ENCODE measurements around the gene SLK.

Gene SLK

DNA sequence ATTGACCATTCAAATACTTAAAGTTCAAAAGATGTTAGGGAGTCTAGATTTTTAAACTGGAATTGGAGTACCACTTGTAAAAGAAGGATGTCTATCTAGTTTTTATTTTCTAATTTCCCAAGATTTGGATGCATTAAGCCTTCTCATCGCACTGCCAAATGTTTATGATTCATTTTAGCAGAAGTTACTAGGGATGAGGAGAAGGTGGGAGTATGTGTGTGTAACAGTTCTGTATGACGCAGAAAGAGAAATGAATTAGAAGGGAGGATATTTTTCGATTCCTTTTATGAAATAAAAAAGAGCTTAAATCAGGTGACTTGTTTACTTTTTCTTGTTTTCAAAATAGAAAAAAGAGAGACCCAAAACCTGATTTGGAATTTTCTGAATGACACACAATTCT is 6.8 kb upstream of the SLK start:
- no peaks in the 10 kb centered on the region for H3K4me1 ChIP-seq (ENCODE audit: insufficient read depth, low read length)
- H3K9ac ChIP-seq (ENCODE audit: low read depth, low read length): no peak overlapping the region
- H3K9me3 ChIP-seq (ENCODE audit: control insufficient read depth, insufficient read depth, low read length): no peaks in the 10 kb centered on the region
- no peaks in the 10 kb centered on the region for H3K36me3 ChIP-seq (ENCODE audit: insufficient read depth, low read length)

GRCh38 chr10:103967448-103968071 is 620 bp downstream of the SLK start:
- Histone ChIP-seq H3K36me3 (ENCODE audit: insufficient read depth, low read length) (no peaks in the 10 kb centered on the region), H3K9ac (ENCODE audit: low read depth, low read length) (peak overlapping the region; percentile 96), H3K4me1 (ENCODE audit: insufficient read depth, low read length) (no peaks in the 10 kb centered on the region), H3K9me3 (ENCODE audit: control insufficient read depth, insufficient read depth, low read length) (no peaks in the 10 kb centered on the region)

GRCh38 chr10:103968441-103969391 is 1.8 kb downstream of the SLK start:
- Histone ChIP-seq H3K9me3 (ENCODE audit: control insufficient read depth, insufficient read depth, low read length) (no peaks in the 10 kb centered on the region), H3K36me3 (ENCODE audit: insufficient read depth, low read length) (no peaks in the 10 kb centered on the region), H3K9ac (ENCODE audit: low read depth, low read length) (peak overlapping the region; percentile 96; the same call in 1 of the 2 replicates), H3K4me1 (ENCODE audit: insufficient read depth, low read length) (no peaks in the 10 kb centered on the region)

- Histone ChIP-seq H3K36me3 (ENCODE audit: insufficient read depth, low read length) (no peaks in the 10 kb centered on the region), H3K9ac (ENCODE audit: low read depth, low read length) (peak overlapping the region; percentile 19; the same call in 1 of the 2 replicates), H3K4me1 (ENCODE audit: insufficient read depth, low read length) (no peaks in the 10 kb centered on the region), H3K9me3 (ENCODE audit: control insufficient read depth, insufficient read depth, low read length) (no peaks in the 10 kb centered on the region)
Observed at GRCh38 chr10:103969436-103969835, 2.5 kb downstream of the SLK start.

DNA sequence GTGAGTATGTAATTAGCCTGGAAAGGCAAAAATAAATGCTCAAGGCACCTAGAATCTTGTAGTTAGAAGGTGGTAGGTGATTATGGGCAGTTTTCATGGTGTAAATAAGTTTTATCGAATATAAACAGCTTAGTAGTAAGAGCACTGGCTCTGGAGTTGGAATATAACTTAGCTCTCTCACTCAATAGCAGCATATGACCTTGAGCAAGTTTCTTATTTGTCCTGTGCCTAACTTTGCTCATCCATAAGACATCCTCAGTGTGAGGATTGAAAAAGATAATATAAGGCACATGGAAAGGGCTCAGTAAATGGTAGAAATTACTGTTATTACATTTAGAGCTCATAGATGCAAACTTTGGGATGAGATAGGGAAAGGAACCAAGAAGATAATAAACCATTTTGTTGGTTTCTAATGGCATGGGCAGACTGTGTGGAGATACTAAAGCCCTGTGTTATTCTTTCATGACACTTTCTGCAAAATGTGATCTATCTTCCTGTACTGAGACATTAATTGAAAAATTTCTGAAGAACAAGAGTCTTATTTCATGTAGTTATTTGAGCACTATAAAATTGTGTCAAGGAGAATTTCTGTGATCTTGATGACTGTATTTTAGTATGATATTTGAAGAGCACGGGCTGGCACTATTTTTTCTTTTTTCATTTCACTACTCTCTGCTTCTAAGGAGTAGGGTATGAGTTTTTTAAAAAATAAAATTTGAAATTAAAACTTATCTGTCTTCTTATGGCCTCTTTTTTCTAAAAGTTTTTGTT is 3.1 kb downstream of the SLK start:
- Histone ChIP-seq H3K36me3 (ENCODE audit: insufficient read depth, low read length) (no peaks in the 10 kb centered on the region), H3K4me1 (ENCODE audit: insufficient read depth, low read length) (no peaks in the 10 kb centered on the region), H3K9me3 (ENCODE audit: control insufficient read depth, insufficient read depth, low read length) (no peaks in the 10 kb centered on the region), H3K9ac (ENCODE audit: low read depth, low read length) (no peak overlapping the region; the same call in 1 of the 2 replicates)

GRCh38 chr10:103975169-103975568 is 8.2 kb downstream of the SLK start:
- Histone ChIP-seq H3K4me1 (ENCODE audit: insufficient read depth, low read length) (no peaks in the 10 kb centered on the region), H3K36me3 (ENCODE audit: insufficient read depth, low read length) (no peaks in the 10 kb centered on the region), H3K9me3 (ENCODE audit: control insufficient read depth, insufficient read depth, low read length) (no peaks in the 10 kb centered on the region), H3K9ac (ENCODE audit: low read depth, low read length) (no peak overlapping the region)

- Histone ChIP-seq H3K9ac (ENCODE audit: low read depth, low read length) (no peak overlapping the region), H3K36me3 (ENCODE audit: insufficient read depth, low read length) (no peaks in the 10 kb centered on the region), H3K9me3 (ENCODE audit: control insufficient read depth, insufficient read depth, low read length) (no peaks in the 10 kb centered on the region), H3K4me1 (ENCODE audit: insufficient read depth, low read length) (no peaks in the 10 kb centered on the region)
Observed at GRCh38 chr10:103977204-103977603, 10.3 kb downstream of the SLK start.

GRCh38 chr10:103979530-103979929 is 12.6 kb downstream of the SLK start:
- Histone ChIP-seq H3K9me3 (ENCODE audit: control insufficient read depth, insufficient read depth, low read length) (no peaks in the 10 kb centered on the region), H3K36me3 (ENCODE audit: insufficient read depth, low read length) (no peaks in the 10 kb centered on the region), H3K9ac (ENCODE audit: low read depth, low read length) (no peak overlapping the region), H3K4me1 (ENCODE audit: insufficient read depth, low read length) (0 out of 2 replicates have a peak, but pooled peaks cover 4% of the 10 kb centered on the region)

DNA sequence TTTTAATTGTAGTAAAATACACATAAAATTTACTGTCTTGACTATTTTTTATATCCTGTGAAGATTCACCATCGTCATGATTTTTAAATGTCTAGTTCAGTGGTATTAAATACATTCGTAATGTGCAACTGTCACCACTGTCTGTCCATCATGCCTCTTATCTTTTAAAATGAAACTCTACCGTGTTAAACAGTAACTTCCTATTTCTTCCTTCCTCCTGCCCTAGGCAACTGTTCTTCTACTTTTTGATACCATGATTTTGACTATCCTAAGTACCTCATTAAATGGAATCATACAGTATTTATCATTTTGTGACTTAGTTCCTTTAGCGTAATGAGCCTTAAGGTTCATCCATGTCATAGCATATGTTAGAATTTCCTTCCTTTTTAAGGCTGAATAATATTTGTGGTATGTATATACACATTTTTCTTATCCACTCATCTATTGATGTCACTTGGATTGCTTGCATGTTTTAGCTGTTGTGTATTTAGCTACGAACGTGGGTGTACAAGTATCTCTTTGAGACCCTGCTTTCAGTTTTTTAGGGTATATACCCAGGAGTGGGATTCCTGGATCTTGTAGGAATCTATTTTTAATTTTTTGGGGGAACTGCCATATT is 13.5 kb downstream of the SLK start:
- Histone ChIP-seq H3K9ac (ENCODE audit: low read depth, low read length) (no peak overlapping the region), H3K4me1 (ENCODE audit: insufficient read depth, low read length) (0 out of 2 replicates have a peak, but pooled peaks cover 4% of the 10 kb centered on the region), H3K9me3 (ENCODE audit: control insufficient read depth, insufficient read depth, low read length) (no peaks in the 10 kb centered on the region), H3K36me3 (ENCODE audit: insufficient read depth, low read length) (no peaks in the 10 kb centered on the region)

GRCh38 chr10:103982639-103983038 is 15.7 kb downstream of the SLK start:
- H3K36me3 ChIP-seq (ENCODE audit: insufficient read depth, low read length): no peaks in the 10 kb centered on the region
- H3K9me3 ChIP-seq (ENCODE audit: control insufficient read depth, insufficient read depth, low read length): no peaks in the 10 kb centered on the region
- H3K4me1 ChIP-seq (ENCODE audit: insufficient read depth, low read length): 0 out of 2 replicates have a peak, but pooled peaks cover 4% of the 10 kb centered on the region
- H3K9ac ChIP-seq (ENCODE audit: low read depth, low read length): no peak overlapping the region

- Histone ChIP-seq H3K36me3 (ENCODE audit: insufficient read depth, low read length) (no peaks in the 10 kb centered on the region), H3K9ac (ENCODE audit: low read depth, low read length) (no peak overlapping the region), H3K9me3 (ENCODE audit: control insufficient read depth, insufficient read depth, low read length) (no peaks in the 10 kb centered on the region), H3K4me1 (ENCODE audit: insufficient read depth, low read length) (0 out of 2 replicates have a peak, but pooled peaks cover 4% of the 10 kb centered on the region)
Observed at GRCh38 chr10:103983367-103983911, 16.5 kb downstream of the SLK start.

DNA sequence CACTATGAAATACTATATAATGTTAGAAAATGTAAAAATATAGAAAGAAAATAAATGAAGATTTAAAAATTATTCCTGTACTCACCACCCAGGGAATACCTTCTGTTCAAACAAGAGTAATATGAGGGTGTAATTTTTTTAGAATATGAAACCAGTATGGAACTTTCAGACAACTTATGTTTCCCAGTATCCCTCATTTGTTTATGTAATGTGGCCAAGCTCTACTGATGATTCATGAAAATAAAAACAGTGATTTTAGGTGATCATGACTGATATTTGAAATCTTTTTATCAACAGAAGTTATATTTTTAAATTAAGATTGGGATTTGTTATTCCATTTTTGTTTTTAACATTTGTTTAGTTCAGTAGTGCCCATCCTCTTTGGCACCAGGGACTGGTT is 18.8 kb downstream of the SLK start:
- no peaks in the 10 kb centered on the region for H3K9me3 ChIP-seq (ENCODE audit: control insufficient read depth, insufficient read depth, low read length)
- H3K36me3 ChIP-seq (ENCODE audit: insufficient read depth, low read length): no peaks in the 10 kb centered on the region
- H3K4me1 ChIP-seq (ENCODE audit: insufficient read depth, low read length): 0 out of 2 replicates have a peak, but pooled peaks cover 4% of the 10 kb centered on the region
- no peak overlapping the region for H3K9ac ChIP-seq (ENCODE audit: low read depth, low read length)

- Histone ChIP-seq H3K9me3 (ENCODE audit: control insufficient read depth, insufficient read depth, low read length) (no peaks in the 10 kb centered on the region), H3K36me3 (ENCODE audit: insufficient read depth, low read length) (no peaks in the 10 kb centered on the region), H3K9ac (ENCODE audit: low read depth, low read length) (no peak overlapping the region), H3K4me1 (ENCODE audit: insufficient read depth, low read length) (0 out of 2 replicates have a peak, but pooled peaks cover 4% of the 10 kb centered on the region)
Observed at GRCh38 chr10:103986360-103986759, 19.4 kb downstream of the SLK start.

DNA sequence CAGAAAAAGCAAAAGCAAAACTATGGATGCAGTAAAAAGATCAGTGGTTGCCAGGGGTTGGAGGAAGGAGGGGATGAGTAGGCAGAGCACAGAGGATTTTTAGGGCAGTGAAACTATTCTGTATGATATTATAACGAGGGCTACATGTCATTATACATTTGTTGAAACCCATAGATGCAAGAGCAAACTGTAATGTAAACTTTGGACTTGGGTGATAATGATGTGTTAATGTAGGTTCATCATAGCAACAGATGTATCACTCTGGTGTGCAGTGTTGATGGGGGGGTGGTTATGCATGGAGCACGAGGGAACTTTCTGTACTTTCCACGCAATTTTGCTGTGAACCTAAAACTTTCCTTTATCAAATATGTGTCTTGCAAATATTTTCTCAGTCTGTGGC is 23.2 kb downstream of the SLK start:
- Histone ChIP-seq H3K4me1 (ENCODE audit: insufficient read depth, low read length) (no peaks in the 10 kb centered on the region), H3K9ac (ENCODE audit: low read depth, low read length) (no peak overlapping the region), H3K9me3 (ENCODE audit: control insufficient read depth, insufficient read depth, low read length) (no peaks in the 10 kb centered on the region), H3K36me3 (ENCODE audit: insufficient read depth, low read length) (no peaks in the 10 kb centered on the region)
